Brain microvascular endothelial cell (primary cell): ENCODE measurements around the gene ABCC10.
A peak's percentile ranks its signal among the peaks of the same experiment; 100 is the strongest.

ENCODE experiments used
- DNase-seq: peaks from one replicate; pipeline ENCODE4 v3.0.0-alpha.2; 2020
- H3K27ac ChIP-seq: fragments of 250-450 bp; sonication (Bioruptor Pico); 2 replicates; pipeline ENCODE4 v1.5.1; 2020; ENCODE audit warnings: mild to moderate bottlenecking, moderate library complexity
- H3K27me3 ChIP-seq: fragments of 250-450 bp; sonication (Bioruptor Pico); replicated peaks from 2 replicates; pipeline ENCODE4 v1.5.1; 2020; ENCODE audit warnings: mild to moderate bottlenecking
- H3K36me3 ChIP-seq: fragments of 250-450 bp; sonication (Bioruptor Pico); replicated peaks from 2 replicates; pipeline ENCODE4 v1.5.1; 2020; ENCODE audit warnings: mild to moderate bottlenecking
- H3K4me3 ChIP-seq: 2 replicates; pipeline ENCODE4 v1.5.1; 2011; ENCODE audit warnings: low read depth, mild to moderate bottlenecking, control low read depth, low read length, moderate library complexity
- CTCF ChIP-seq: IDR thresholded peaks from 2 replicates; pipeline ENCODE4 v1.5.1; 2011; ENCODE audit warnings: low read depth, mild to moderate bottlenecking, moderate library complexity, low read length, control low read depth, inconsistent platforms; ENCODE audit errors: missing control alignments
- in situ Hi-C: cut with HindIII; loops from 2 replicates; pipeline ENCODE4 v1.10.0; 2017; ENCODE audit warnings: low sequenced_read_pairs, low pct_ligation_motif_present

ABCC10 gene

GRCh38 chr6:43490523-43490939 lies 63.2 kb downstream of the ABCC10 start:
- H3K27ac ChIP-seq: no peak overlapping the region
- no peaks in the 10 kb centered on the region for H3K27me3 ChIP-seq
- TF ChIP-seq CTCF: no peak
- no peaks in the 10 kb centered on the region for H3K36me3 ChIP-seq
- in situ Hi-C loops: no loop called here
- DNase-seq: no peak
- H3K4me3 ChIP-seq: no peak overlapping the region

- TF ChIP-seq CTCF: no peak
- H3K4me3 ChIP-seq: peak overlapping the region; percentile 3
- in situ Hi-C loops: no loop called here
- no peaks in the 10 kb centered on the region for H3K36me3 ChIP-seq
- H3K27me3 ChIP-seq: no peaks in the 10 kb centered on the region
- H3K27ac ChIP-seq: no peak overlapping the region
- DNase-seq: peak; percentile 59
Measured at GRCh38 chr6:43491750-43492661, 64.7 kb downstream of the ABCC10 start.

- H3K27ac ChIP-seq: no peak overlapping the region
- TF ChIP-seq CTCF: no peak
- no peaks in the 10 kb centered on the region for H3K27me3 ChIP-seq
- no peaks in the 10 kb centered on the region for H3K36me3 ChIP-seq
- in situ Hi-C loops: no loop called here
- peak overlapping the region; percentile 3 for H3K4me3 ChIP-seq
- peak; percentile 29 for DNase-seq
Measured at GRCh38 chr6:43492673-43493072, 65.3 kb downstream of the ABCC10 start.

DNA sequence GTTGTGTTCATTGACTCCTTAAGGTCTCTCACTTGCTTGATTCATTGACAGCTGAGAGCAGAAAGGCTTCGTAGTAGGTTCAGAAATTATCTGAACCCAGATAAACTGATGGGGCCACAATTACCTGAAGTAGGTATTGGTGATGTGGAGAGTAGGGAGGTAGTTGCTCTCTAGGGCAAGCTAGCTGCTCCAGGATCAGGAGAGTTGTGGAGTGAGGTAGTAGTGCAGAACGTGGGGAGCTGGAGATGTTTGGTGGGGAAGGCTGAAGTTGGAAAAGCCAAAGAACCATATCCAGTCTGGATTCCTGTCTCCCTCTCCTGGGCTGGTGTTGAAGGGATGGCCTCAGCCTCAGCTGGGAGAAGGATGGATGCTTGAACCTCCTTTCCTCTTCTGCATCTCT lies 65.9 kb downstream of the ABCC10 start:
- Histone ChIP-seq H3K4me3 (no peak overlapping the region), H3K27ac (no peak overlapping the region), H3K36me3 (peaks cover 3% of the 10 kb centered on the region), H3K27me3 (no peaks in the 10 kb centered on the region)
- DNase-seq: no peak
- in situ Hi-C loops: no loop called here
- no peak for TF ChIP-seq CTCF

DNA sequence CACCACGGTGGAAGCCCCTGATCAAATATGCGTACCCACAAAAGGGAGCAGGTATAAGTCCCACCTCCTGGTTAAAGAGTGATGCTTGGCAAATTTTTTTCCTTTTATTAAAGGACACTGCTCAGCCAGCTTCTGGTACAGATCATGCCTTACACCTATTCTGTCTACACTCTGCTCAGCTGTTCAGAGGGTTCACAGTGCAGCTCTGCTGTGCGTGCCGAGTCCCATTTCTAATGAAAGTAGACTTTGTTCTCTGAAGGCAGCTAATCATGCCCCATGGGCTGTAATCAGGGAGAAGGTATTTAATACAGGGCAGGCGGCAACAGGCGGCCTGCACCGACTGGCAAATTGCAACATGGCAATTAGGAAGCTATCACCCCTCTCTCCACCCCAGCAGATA lies 66.5 kb downstream of the ABCC10 start:
- Histone ChIP-seq H3K4me3 (no peak overlapping the region), H3K27ac (no peak overlapping the region), H3K36me3 (peaks cover 7% of the 10 kb centered on the region), H3K27me3 (no peaks in the 10 kb centered on the region)
- in situ Hi-C loops: no loop called here
- DNase-seq: no peak
- TF ChIP-seq CTCF: no peak
